GM19099 (cell line): ENCODE measurements around the gene INSYN1.

ENCODE experiments used
- POLR2A ChIP-seq: IDR thresholded peaks from 3 replicates; pipeline ENCODE4 v1.6.1; 2011; ENCODE audit warnings: low read depth; ENCODE audit not compliant: insufficient read length; ENCODE audit errors: extremely low read depth

INSYN1 gene

DNA sequence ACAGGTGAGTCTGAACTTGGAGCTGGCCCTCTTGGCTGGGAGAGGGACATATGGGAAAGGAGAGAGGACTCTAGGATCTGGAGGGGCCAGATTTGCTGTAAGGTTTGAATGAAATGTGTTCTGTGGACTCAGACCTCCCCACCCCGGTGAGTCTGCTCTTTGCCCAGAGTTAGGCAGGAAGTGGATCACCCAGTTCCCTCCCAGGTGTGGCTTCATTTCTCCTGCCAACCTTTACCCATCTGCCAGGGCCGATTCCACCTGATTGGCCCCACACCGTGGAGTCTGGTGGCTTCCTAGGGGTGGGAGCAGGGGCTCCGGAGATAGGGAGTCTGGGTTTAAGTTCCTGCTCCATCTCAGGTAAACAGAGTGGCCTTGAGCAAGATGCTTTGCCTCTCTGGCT lies 43.5 kb downstream of the INSYN1 start:
- no peak for TF ChIP-seq POLR2A

GRCh38 chr15:73709241-73709640 lies 43.9 kb downstream of the INSYN1 start:
- TF ChIP-seq POLR2A = no peak

DNA sequence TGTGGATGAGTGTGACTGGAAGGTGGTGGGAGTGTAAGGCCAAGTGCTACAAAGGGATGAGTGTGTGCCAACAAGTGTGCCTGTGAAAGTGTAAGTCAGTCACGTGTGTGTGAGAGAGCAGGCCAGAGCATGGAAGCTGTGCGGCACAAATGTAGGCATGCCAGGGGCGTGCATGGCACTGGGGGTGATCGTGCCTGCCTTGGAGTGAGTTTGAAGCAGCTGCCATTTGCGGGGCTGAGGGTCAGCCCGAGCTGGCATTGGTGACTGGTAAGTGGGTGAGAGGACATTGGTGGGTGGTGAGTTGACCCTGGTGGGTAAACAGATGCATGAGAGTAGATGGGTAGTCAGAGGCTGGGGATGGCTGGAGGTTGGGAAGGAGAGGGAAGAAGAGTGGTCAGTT lies 44.5 kb downstream of the INSYN1 start:
- no peak for TF ChIP-seq POLR2A

DNA sequence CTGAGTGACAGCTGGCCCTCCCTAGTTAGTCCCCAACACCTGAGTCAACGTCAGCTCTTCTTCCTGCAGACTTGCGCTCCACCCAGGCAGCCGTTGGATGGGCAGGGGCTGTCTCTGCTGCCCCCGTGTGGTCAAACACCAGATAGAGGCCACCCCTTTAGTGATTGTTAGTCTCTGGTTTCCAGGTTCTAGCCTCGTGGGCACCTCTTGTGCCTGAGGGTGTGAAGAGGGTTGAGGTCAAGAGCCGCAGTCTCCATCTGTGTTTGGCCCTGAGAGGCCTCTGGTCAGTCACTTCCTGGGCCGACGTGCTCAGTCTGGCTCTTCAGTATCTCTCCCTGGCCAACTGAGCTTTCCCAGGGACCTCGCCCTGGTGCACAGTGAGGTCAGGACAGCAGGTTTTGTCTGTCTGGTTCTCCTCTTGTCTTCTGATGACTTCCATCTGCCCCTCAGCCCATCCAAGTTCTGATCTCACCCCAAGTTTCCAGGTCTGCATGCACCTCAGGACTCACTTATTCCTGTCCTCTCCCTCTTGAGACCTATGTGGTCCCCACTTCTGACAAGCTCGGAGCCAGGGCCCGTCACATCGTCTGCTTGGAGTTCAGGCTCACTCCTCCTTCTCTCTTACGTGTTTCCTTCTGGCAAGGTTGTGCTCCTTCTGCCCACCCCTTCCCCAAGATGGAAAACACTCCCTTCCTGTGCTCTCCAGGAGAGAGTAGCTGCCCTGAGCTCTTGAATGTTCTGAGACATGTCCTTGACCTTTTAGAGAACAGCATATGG lies 48.1 kb downstream of the INSYN1 start:
- no peak for TF ChIP-seq POLR2A

DNA sequence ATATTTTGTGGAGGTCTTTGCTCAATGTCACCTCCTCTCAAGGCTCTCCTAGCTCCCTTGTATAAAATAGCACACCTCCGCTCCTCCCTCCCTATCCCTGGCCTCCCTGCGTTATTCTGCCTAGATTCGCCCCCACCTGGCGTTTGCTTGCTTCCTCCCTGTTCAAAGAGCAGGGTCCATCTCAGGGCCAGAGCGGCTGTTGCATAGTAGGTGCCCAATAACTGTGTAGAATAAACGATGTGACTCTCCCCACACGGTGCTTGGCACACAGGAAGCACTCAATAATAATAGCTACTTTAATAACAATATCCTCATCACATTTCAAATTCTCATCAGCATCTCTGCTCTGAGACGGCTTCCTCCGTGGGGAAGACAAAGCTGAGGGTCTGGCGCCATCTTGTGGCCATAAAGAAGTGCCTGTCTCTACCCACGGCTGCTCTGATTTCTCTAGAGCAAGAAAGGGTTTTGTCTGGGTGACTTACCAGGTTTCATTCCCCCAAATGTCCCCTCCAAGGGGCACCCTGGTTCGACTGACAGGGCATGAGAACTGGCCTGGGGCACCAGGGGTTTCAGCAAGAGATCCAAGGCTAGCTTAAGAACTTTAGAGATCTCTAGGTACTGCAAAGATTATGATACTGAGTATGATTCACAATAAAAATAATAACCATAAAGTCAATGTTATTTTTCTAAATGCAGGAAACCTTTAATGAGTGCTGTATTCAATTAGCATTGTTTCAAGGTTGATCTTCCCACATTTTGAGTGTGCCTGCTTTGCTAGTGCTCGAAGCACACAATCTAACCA lies 52.9 kb downstream of the INSYN1 start:
- no peak for TF ChIP-seq POLR2A

DNA sequence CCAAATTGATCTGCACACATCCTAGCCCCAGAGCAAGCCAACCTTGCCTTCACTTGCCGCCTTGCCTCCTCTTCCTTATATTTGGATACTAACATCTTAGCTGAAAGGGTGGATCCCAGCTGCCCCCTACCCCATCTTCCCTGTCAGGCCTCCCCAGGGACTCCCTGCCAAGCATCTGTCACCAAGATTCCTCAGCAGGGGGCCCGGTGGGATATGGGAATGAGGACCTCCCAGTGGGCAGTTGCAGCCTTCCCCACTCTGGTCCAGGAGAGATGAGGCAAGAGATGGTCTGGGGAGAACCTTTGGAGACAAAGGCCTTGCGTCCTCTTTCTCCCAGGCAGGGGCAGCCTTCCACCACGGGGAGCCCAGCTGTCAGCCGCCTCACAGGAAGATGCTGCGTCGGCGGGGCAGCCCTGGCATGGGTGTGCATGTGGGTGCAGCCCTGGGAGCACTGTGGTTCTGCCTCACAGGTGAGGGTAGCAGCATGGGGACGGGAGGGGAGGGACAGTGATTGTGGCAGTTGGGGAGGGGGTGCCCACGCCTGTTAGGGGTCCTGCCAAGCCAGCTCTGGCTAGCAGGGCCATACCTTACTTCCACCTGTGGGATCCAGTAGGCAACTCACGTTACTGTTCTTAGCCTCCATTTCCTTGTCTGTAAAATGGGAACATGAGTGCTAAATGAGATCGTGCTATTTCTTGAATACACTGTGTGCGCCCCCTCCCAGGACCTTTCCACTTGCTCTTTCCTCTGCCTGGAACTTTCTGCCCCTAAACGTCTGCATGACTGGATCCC lies 53.7 kb downstream of the INSYN1 start:
- TF ChIP-seq POLR2A = no peak

DNA sequence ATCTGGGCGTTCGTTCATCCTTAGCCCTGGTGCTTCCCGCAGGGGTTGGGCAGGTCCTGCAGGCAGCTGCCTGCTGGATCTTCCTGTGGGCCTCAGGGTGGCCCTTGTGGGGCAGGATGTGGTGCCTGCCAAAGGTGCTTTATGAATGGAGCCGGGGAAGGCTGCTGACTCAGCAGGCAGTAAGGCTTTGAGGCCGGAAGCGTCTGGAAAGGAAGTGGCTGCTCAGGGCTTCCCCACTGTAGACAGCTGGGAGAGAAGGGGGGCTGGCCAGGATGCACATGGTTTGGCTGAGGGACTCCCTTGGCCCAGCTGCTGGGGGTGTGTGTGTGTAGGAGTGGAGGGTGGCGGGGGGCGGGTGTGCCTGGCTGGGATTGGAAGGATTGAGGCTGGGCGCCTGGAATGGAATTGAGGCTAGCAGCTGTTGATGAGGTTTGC lies 56.1 kb downstream of the INSYN1 start:
- TF ChIP-seq POLR2A = no peak

GRCh38 chr15:73696641-73697001 lies 56.5 kb downstream of the INSYN1 start:
- no peak for TF ChIP-seq POLR2A

GRCh38 chr15:73695773-73696640 lies 57.1 kb downstream of the INSYN1 start:
- no peak for TF ChIP-seq POLR2A

GRCh38 chr15:73694419-73694818 lies 58.7 kb downstream of the INSYN1 start:
- no peak for TF ChIP-seq POLR2A

GRCh38 chr15:73691396-73691795 lies 61.8 kb downstream of the INSYN1 start:
- TF ChIP-seq POLR2A = no peak

DNA sequence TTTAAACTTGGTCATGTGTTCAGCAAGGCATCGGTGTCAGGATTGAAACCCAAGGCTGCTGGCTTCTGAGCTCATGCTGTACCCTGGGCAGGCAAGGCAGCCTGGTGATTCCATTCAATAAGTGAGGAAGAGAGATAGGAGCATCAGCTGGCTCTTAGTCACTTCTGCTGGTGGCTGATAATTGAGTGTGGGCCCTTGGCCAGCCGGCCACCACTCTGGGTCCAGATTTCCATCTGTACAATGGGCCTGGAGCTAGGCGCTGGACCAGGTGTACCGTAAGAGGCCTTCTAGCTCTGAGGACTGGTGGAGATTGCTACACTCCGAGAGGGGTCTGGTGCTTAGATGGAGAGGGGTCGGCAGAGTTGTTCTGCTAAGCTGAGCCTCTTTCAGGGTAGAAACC lies 64.7 kb downstream of the INSYN1 start:
- no peak for TF ChIP-seq POLR2A

GRCh38 chr15:73687351-73687750 lies 65.8 kb downstream of the INSYN1 start:
- no peak for TF ChIP-seq POLR2A

- no peak for TF ChIP-seq POLR2A
Observed at GRCh38 chr15:73686781-73687256, 66.3 kb downstream of the INSYN1 start.
